HepG2 (cell line): Measurements from ENCODE around the gene VEGFB. TPM values are rescaled to one million over a fixed set of nuclear protein-coding genes. Genes with fewer than 3 reads are reported as not detected.
A peak's percentile ranks its signal among the peaks of the same experiment; 100 is the strongest.

Experiments
- ATAC-seq: fragments of 200-7000 bp; cut with Tn5 transposase; 3 replicates; pipeline ENCODE4 v1.9.1; 2020; ENCODE audit warnings: mild to moderate bottlenecking, moderate library complexity
- BruUV-seq: library from RNA; stranded (reverse); fragments of 400-500 nt; replicated peaks from 2 replicates; lab custom pipeline; 2021; lab: Mats Ljungman, UMichigan
- CTCF ChIA-PET: fragments of 300-600 bp; formaldehyde crosslinking; extraction: SDS; loops from one replicate; lab custom pipeline; 2021; ENCODE audit warnings: low total read pairs, inconsistent platforms, low intra/inter-chr PET ratio; lab: Yijun Ruan, JAX
- POLR2A ChIA-PET: fragments of 350-600 bp; sonication (Branson Sonifier 250); formaldehyde crosslinking; loops from one replicate; lab custom pipeline; 2020; ENCODE audit warnings: antibody characterized with exemption, inconsistent platforms; lab: Yijun Ruan, JAX
- DNase-seq: peaks from one replicate; pipeline ENCODE4 v3.0.0-alpha.2; 2015; ENCODE audit warnings: low spot score
- FAIRE-seq: peaks from 3 replicates; lab custom pipeline; 2011; peaks lifted over from hg19 to GRCh38; lab: Jason Lieb, UNC
- H2AFZ ChIP-seq: one replicate; pipeline ENCODE4 v1.6.1; 2011; ENCODE audit warnings: low read length, inconsistent platforms
- H3K27ac ChIP-seq: fragments of 300-600 bp; 3 replicates; pipeline ENCODE4 v1.8.0; 2011; ENCODE audit warnings: mixed run types, mild to moderate bottlenecking, mixed read lengths, low read length, inconsistent platforms; ENCODE audit not compliant: insufficient read depth; ENCODE audit errors: extremely low read length
- H3K27me3 ChIP-seq, 2 experiments: fragments of 200-600 bp in 1 of 2; 2 replicates in 1 of 2; 3 replicates in 1 of 2; pipeline versions ENCODE4 v1.6.0 to v1.8.0; 2011; ENCODE audit warnings: low read length in 2 of 2, mild to moderate bottlenecking in 2 of 2, moderate library complexity in 2 of 2, inconsistent platforms in 1 of 2; ENCODE audit not compliant: insufficient read depth in 2 of 2, control insufficient read depth in 1 of 2
- H3K36me3 ChIP-seq, 2 experiments: fragments of 200-600 bp in 1 of 2; replicated peaks in 1 of 2; 2 replicates in 1 of 2; 3 replicates in 1 of 2; pipeline versions ENCODE4 v1.5.1 to v1.8.0; 2011; ENCODE audit warnings: low read length in 2 of 2, inconsistent platforms in 1 of 2; ENCODE audit not compliant: insufficient read depth in 2 of 2, control insufficient read depth in 1 of 2
- H3K4me1 ChIP-seq: 2 replicates; pipeline ENCODE4 v1.5.1; 2012; ENCODE audit warnings: low read length, inconsistent platforms; ENCODE audit not compliant: insufficient read depth
- H3K4me2 ChIP-seq: 2 replicates; pipeline ENCODE4 v1.6.0; 2011; ENCODE audit warnings: low read depth, low read length, inconsistent platforms
- H3K4me3 ChIP-seq, 3 experiments: fragments of 200-600 bp in 1 of 3; sonication (generic), shearing (Covaris generic) in 1 of 3; replicated peaks in 1 of 3; 2 replicates each; pipeline ENCODE4 v1.5.1; 2011 to 2016; ENCODE audit warnings: low read length in 3 of 3, inconsistent platforms in 2 of 3, low read depth in 2 of 3, mild to moderate bottlenecking in 2 of 3, control low read depth in 1 of 3, mixed read lengths in 1 of 3; ENCODE audit not compliant: insufficient read depth in 1 of 3
- H3K79me2 ChIP-seq: one replicate; pipeline ENCODE4 v1.6.1; 2011; ENCODE audit warnings: low read length, inconsistent platforms; ENCODE audit not compliant: insufficient read depth
- H3K9ac ChIP-seq: 2 replicates; pipeline ENCODE4 v1.6.0; 2011; ENCODE audit warnings: mild to moderate bottlenecking, low read depth, low read length, inconsistent platforms; ENCODE audit not compliant: insufficient read depth
- H3K9me3 ChIP-seq: 2 replicates; pipeline ENCODE4 v1.5.1; 2012; ENCODE audit warnings: mild to moderate bottlenecking, low read length
- H4K20me1 ChIP-seq: 2 replicates; pipeline ENCODE4 v1.6.0; 2011; ENCODE audit warnings: inconsistent platforms, mild to moderate bottlenecking, low read length, moderate library complexity; ENCODE audit not compliant: insufficient read depth
- E2F2 ChIP-seq: sonication (generic); formaldehyde crosslinking; IDR thresholded peaks from 2 replicates; pipeline ENCODE4 v1.4.0; 2020; ENCODE audit warnings: missing genetic modification reagents, borderline replicate concordance
- ETV5 ChIP-seq: IDR thresholded peaks from 2 replicates; pipeline ENCODE4 v1.6.1; 2018; ENCODE audit warnings: missing biosample characterization, missing genetic modification reagents, inconsistent platforms, borderline replicate concordance
- IRX3 ChIP-seq: sonication (generic); formaldehyde crosslinking; IDR thresholded peaks from 2 replicates; pipeline ENCODE4 v1.8.1; 2023; ENCODE audit warnings: mild to moderate bottlenecking, low read depth, missing genetic modification reagents, borderline replicate concordance
- MED1 ChIP-seq: sonication (generic); formaldehyde crosslinking; IDR thresholded peaks from 2 replicates; pipeline ENCODE4 v1.4.0; 2020; ENCODE audit warnings: missing genetic modification reagents
- NCOA1 ChIP-seq: sonication (generic); formaldehyde crosslinking; IDR thresholded peaks from 2 replicates; pipeline ENCODE4 v1.9.0; 2021; ENCODE audit warnings: missing genetic modification reagents
- PAWR ChIP-seq: sonication (generic); formaldehyde crosslinking; IDR thresholded peaks from 2 replicates; pipeline ENCODE4 v1.4.0; 2020; ENCODE audit warnings: missing genetic modification reagents, mild to moderate bottlenecking, borderline replicate concordance
- REL ChIP-seq: sonication (generic); formaldehyde crosslinking; conservative IDR thresholded peaks from 2 replicates; pipeline ENCODE4 v1.8.0; 2022; ENCODE audit warnings: mild to moderate bottlenecking, missing genetic modification reagents, moderate library complexity
- RFXAP ChIP-seq: sonication (generic); formaldehyde crosslinking; IDR thresholded peaks from 2 replicates; pipeline ENCODE4 v1.4.0; 2020; ENCODE audit warnings: missing genetic modification reagents, borderline replicate concordance
- RXRA ChIP-seq: sonication (generic); formaldehyde crosslinking; IDR thresholded peaks from 2 replicates; pipeline ENCODE4 v1.5.1; 2020; ENCODE audit warnings: missing genetic modification reagents
- U2AF1 ChIP-seq: fragments of 200-400 bp; formaldehyde crosslinking; optimal IDR thresholded peaks from 2 replicates; pipeline ENCODE3; 2017; ENCODE audit warnings: mild to moderate bottlenecking, low read depth, low read length
- XRCC5 ChIP-seq: fragments of 200-400 bp; formaldehyde crosslinking; optimal IDR thresholded peaks from 2 replicates; pipeline ENCODE3; 2017; ENCODE audit warnings: mild to moderate bottlenecking, low read length
- ZBTB38 ChIP-seq: sonication (generic); formaldehyde crosslinking; IDR thresholded peaks from 2 replicates; pipeline ENCODE4 v1.5.1; 2020; ENCODE audit warnings: mild to moderate bottlenecking, missing genetic modification reagents
- ZFP36L2 ChIP-seq: sonication (generic); formaldehyde crosslinking; IDR thresholded peaks from 2 replicates; pipeline ENCODE4 v1.4.0; 2020; ENCODE audit warnings: missing genetic modification reagents
- ZNF331 ChIP-seq: sonication (generic); formaldehyde crosslinking; IDR thresholded peaks from 2 replicates; pipeline ENCODE4 v1.4.0; 2020; ENCODE audit warnings: missing genetic modification reagents
- ZNF766 ChIP-seq: sonication (generic); formaldehyde crosslinking; IDR thresholded peaks from 2 replicates; pipeline ENCODE4 v1.5.0; 2020; ENCODE audit warnings: missing genetic modification reagents, borderline replicate concordance
- ZSCAN22 ChIP-seq: sonication (generic); formaldehyde crosslinking; IDR thresholded peaks from 2 replicates; pipeline ENCODE4 v1.4.0; 2020; ENCODE audit warnings: mild to moderate bottlenecking, missing genetic modification reagents
- WGBS: methylation state at CpG from one replicate; pipeline ENCODE4 v1.1.6; 2017; ENCODE audit warnings: low lambda C conversion rate; 5-methylcytosine and 5-hydroxymethylcytosine counted together
- in situ Hi-C: cut with HindIII; loops from 2 replicates; pipeline ENCODE4 v1.10.0; 2017; ENCODE audit warnings: low pct_unique_long_range_greater_than_20kb; ENCODE audit not compliant: extremely low pct_ligation_motif_present
- intact Hi-C: fragments of 100-400 bp; cut with micrococcal nuclease; formaldehyde crosslinking; loops from one replicate; pipeline ENCODE4 v1.10.0; 2022; ENCODE audit not compliant: unreplicated experiment
- polyA plus RNA-seq, 8 experiments: library from polyadenylated mRNA; depleted of rRNA in 3 of 8; stranded (reverse) in 7 of 8; unstranded in 1 of 8; fragments of >200 nt; fragmentation: Illumina TruSeq in 4 of 8; extraction: Trizol in 4 of 8; gene quantifications; 2 replicates each; pipeline versions ENCODE4 v1.2.1 to v1.2.3, GENCODE V29; 2011 to 2016; ENCODE audit warnings: low read depth in 4 of 8, missing spikeins in 1 of 8, mixed read lengths in 1 of 8; ENCODE audit not compliant: insufficient read depth in 1 of 8
- total RNA-seq, 5 experiments: library from RNA; depleted of rRNA; stranded (reverse); fragments of >200 nt; fragmentation: Illumina TruSeq; extraction: Trizol; gene quantifications; 2 replicates each; pipeline ENCODE4 v1.2.3, GENCODE V29; 2016; ENCODE audit warnings: low read depth in 1 of 5
- TF ChIP-seq, protein P1 (sequence below): sonication (generic); IDR thresholded peaks from 2 replicates; pipeline ENCODE4 v1.6.1; 2016; ENCODE audit warnings: low read depth, borderline replicate concordance
- TF ChIP-seq, protein P2 (sequence below): sonication (generic); formaldehyde crosslinking; IDR thresholded peaks from 2 replicates; pipeline ENCODE4 v1.5.1; 2020; ENCODE audit warnings: missing genetic modification reagents, mild to moderate bottlenecking, borderline replicate concordance

VEGFB gene
- total and polyA plus RNA-seq, 2 of the 13 experiments (the other 11 are each of a cell fraction or from before 2014, with no cell fraction given): 9.0 to 11.3 TPM

DNA sequence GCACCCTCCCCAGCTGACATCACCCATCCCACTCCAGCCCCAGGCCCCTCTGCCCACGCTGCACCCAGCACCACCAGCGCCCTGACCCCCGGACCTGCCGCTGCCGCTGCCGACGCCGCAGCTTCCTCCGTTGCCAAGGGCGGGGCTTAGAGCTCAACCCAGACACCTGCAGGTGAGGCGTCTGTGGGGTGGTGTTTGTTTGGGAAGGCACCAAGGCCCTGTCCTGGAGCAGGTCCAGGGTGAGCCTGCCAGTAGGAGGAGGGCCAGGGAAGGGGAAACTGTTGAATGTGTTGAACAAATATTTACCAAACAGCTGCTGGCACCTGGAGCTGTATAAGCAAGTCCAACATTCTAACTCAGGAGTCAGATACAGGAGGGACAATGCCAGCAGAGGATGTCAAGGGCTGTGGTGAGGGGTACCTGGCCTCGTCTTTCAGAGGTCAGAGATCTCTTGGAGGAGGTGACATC is 3.1 kb downstream of the VEGFB start:
- intact Hi-C loops: no loop called here
- peak; percentile 87 for DNase-seq
- POLR2A ChIA-PET: interaction anchor here (0.8 to 2.3 kb wide), 13 partner anchors 9 to 1381 kb away, joined by 3 to 31 read pairs (median 5); partner anchors contain the start of genes MACROD1, NUDT22, PLCB3 and PPP1R14B
- CTCF ChIA-PET: no interaction called here
- ATAC-seq: peak; percentile 24
- Histone ChIP-seq H3K27ac (peak overlapping the region; percentile 60), H3K4me3 (peak overlapping the region in 2 of 3 experiments; percentile 18 to 54; a peak in 2 of 6 replicates), H4K20me1 (no peaks in the 10 kb centered on the region), H2AFZ (no peak overlapping the region), H3K4me2 (peak overlapping the region; percentile 61), H3K36me3 (no peaks in the 10 kb centered on the region; a peak in 1 of 5 replicates), H3K27me3 (no peaks in the 10 kb centered on the region; a peak in 1 of 5 replicates), H3K9me3 (no peaks in the 10 kb centered on the region), H3K79me2 (peaks cover 8% of the 10 kb centered on the region), H3K9ac (peak overlapping the region; percentile 36), H3K4me1 (peaks cover 62% of the 10 kb centered on the region)
- no TSS peak for BruUV-seq
- 4% methylated on average over 11 of the region's 12 CpGs for WGBS
- FAIRE-seq: peak; percentile 91
- in situ Hi-C loops: no loop called here
- TF ChIP-seq RXRA (CRISPR knock-in tag) (peak; percentile 56; the same call in 1 of the 2 replicates), ZNF331 (CRISPR knock-in tag) (peak; percentile 74; the same call in 1 of the 2 replicates), NCOA1 (CRISPR knock-in tag) (no peak), MED1 (CRISPR knock-in tag) (peak; percentile 80), RFXAP (CRISPR knock-in tag) (no peak), XRCC5 (no peak), ZFP36L2 (no peak), E2F2 (no peak), U2AF1 (no peak), ZSCAN22 (CRISPR knock-in tag) (peak; percentile 93), ZNF766 (no peak; the same call in 1 of the 2 replicates), REL (CRISPR knock-in tag) (peak; percentile 86), PAWR (CRISPR knock-in tag) (no peak), ZBTB38 (CRISPR knock-in tag) (no peak), ETV5 (peak; percentile 62; the same call in 1 of the 2 replicates), IRX3 (CRISPR knock-in tag) (no peak)
- TF ChIP-seq, protein P1, sequence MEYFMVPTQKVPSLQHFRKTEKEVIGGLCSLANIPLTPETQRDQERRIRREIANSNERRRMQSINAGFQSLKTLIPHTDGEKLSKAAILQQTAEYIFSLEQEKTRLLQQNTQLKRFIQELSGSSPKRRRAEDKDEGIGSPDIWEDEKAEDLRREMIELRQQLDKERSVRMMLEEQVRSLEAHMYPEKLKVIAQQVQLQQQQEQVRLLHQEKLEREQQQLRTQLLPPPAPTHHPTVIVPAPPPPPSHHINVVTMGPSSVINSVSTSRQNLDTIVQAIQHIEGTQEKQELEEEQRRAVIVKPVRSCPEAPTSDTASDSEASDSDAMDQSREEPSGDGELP: peak; percentile 93
- TF ChIP-seq, protein P2, sequence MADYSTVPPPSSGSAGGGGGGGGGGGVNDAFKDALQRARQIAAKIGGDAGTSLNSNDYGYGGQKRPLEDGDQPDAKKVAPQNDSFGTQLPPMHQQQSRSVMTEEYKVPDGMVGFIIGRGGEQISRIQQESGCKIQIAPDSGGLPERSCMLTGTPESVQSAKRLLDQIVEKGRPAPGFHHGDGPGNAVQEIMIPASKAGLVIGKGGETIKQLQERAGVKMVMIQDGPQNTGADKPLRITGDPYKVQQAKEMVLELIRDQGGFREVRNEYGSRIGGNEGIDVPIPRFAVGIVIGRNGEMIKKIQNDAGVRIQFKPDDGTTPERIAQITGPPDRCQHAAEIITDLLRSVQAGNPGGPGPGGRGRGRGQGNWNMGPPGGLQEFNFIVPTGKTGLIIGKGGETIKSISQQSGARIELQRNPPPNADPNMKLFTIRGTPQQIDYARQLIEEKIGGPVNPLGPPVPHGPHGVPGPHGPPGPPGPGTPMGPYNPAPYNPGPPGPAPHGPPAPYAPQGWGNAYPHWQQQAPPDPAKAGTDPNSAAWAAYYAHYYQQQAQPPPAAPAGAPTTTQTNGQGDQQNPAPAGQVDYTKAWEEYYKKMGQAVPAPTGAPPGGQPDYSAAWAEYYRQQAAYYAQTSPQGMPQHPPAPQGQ (CRISPR knock-in tag): no peak
